IgD-negative memory B cell (primary cell): ENCODE results near the gene DNPH1. TPM values are rescaled to one million over a fixed set of nuclear protein-coding genes. Genes with fewer than 3 reads are reported as not detected.

ENCODE experiments used
- H3K27ac Mint-ChIP-seq, 3 donors: one replicate each; pipeline ENCODE4 v1.8.0; 2020 to 2022; ENCODE audit warnings: mild to moderate bottlenecking in 3 of 3, mixed read lengths in 3 of 3, moderate library complexity in 1 of 3
- H3K27me3 Mint-ChIP-seq: one replicate; pipeline ENCODE4 v1.8.0; 2021; ENCODE audit warnings: mixed read lengths
- H3K36me3 Mint-ChIP-seq: one replicate; pipeline ENCODE4 v1.8.0; 2020; ENCODE audit warnings: mild to moderate bottlenecking, mixed read lengths
- H3K4me1 Mint-ChIP-seq, 3 donors: one replicate each; pipeline ENCODE4 v1.8.0; 2020 to 2022; ENCODE audit warnings: mixed read lengths in 3 of 3, mild to moderate bottlenecking in 1 of 3
- H3K4me3 Mint-ChIP-seq, 4 donors: one replicate each; pipeline ENCODE4 v1.8.0; 2020 to 2022; ENCODE audit warnings: mild to moderate bottlenecking in 4 of 4, mixed read lengths in 4 of 4, moderate library complexity in 3 of 4
- H3K9me3 Mint-ChIP-seq, 3 donors: one replicate each; pipeline ENCODE4 v1.8.0; 2020 to 2021; ENCODE audit warnings: mixed read lengths in 3 of 3, mild to moderate bottlenecking in 1 of 3
- polyA plus RNA-seq: library from polyadenylated mRNA; unstranded; fragments of 300-500 nt; fragmentation: Illumina TruSeq; gene quantifications from one replicate; pipeline ENCODE4 v1.2.3, GENCODE V29; 2021

The DNPH1 gene
- polyA plus RNA-seq, 1 donor from 2014 or later: 125 TPM

DNA sequence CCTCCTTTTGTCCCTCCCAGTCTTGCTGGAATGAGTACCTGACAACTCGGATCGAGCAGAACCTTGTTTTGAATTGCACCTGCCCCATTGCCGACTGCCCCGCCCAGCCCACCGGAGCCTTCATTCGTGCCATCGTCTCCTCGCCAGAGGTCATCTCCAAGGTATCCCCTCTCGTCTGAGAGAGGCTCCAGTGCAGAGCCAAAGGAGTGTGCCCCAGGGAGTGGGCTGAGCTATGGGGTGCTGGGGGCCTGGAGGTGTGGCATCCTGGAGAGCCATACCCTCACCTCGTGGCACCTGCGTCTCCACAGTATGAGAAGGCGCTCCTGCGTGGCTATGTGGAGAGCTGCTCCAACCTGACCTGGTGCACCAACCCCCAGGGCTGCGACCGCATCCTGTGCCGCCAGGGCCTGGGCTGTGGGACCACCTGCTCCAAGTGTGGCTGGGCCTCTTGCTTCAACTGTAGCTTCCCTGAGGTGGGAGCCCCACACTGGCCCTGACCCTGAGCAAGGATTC, 8.8 kb downstream of the DNPH1 start:
- Mint-ChIP-seq H3K27ac (no peak overlapping the region), H3K27me3 (peaks cover 2% of the 10 kb centered on the region), H3K36me3 (peaks cover 7% of the 10 kb centered on the region), H3K4me1 (peaks cover 19 to 22% (median 19%) of the 10 kb centered on the region in 3 donors), H3K4me3 (no peak overlapping the region), H3K9me3 (no peaks in the 10 kb centered on the region)

DNA sequence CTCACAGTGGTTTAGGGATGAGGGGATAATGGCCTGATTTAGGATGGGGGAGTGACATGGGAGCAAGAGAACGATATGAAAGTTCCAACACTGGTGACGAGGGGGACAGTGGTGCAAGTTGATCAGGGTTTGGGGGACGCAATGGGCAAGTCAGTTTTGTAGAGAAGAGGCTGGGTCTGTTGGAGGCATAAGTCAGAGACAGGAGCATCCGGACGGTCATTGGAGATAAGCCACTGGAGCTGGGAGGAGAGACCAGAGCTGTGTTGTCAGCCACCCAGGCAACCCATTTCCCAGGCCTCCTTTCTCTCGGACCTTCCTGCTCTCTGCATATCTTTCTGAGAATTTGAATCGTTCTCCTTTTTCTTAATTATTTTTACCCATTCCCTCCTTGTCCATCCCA, 9.5 kb downstream of the DNPH1 start:
- Mint-ChIP-seq H3K27me3 (peaks cover 2% of the 10 kb centered on the region), H3K36me3 (peaks cover 7% of the 10 kb centered on the region), H3K4me3 (peak overlapping the region in 1 of 4 donors; percentile 48), H3K9me3 (no peaks in the 10 kb centered on the region), H3K4me1 (peaks cover 17 to 19% (median 19%) of the 10 kb centered on the region in 3 donors), H3K27ac (peak overlapping the region in 1 of 3 donors; percentile 5)

DNA sequence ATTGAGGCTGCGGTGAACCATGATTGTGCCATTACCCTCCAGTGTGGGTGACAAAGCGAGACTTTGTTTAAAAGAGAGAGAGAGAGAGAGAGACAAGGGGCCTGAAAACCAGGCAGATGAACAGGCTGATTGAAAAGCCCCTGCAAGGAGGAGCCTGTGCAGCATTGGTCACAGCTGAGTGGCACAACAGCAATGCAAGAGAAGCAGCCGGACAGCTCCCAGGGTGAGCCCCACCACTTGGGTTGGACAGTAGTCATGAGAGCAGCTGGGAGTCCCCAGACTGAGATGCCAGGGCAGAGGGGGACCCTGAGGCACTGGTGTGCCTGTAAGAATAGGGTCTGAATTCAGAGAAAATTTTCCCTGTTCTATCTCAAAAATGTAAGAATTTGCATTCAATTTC, 10.2 kb downstream of the DNPH1 start:
- H3K4me3 Mint-ChIP-seq: peak overlapping the region in 1 of 4 donors; percentile 48
- H3K4me1 Mint-ChIP-seq: peaks cover 11 to 14% (median 13%) of the 10 kb centered on the region in 3 donors
- no peaks in the 10 kb centered on the region for H3K27me3 Mint-ChIP-seq
- peaks cover 7% of the 10 kb centered on the region for H3K36me3 Mint-ChIP-seq
- peak overlapping the region in 1 of 3 donors; percentile 5 for H3K27ac Mint-ChIP-seq
- no peaks in the 10 kb centered on the region for H3K9me3 Mint-ChIP-seq

DNA sequence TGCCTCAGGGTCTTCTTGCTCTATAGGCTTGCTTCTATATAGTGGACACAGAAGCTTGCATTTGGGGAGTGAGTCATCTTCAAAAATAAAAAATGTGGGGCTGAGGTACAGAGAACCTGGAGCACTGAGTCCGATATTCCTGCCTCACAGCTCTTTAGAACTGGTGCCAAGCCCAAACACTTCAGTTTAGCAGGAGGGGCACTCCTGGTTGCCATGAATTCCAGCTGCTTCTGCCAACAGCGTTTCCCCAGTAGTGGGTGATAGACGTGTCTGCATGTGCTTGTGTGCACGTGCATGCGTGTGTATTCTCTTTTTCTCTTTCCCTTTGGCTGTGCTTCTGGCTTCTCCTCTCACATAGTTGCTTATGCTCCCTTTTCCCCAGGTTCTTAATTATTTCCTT, 11.9 kb downstream of the DNPH1 start:
- Mint-ChIP-seq H3K27ac (no peak overlapping the region), H3K4me1 (peaks cover 4 to 5% (median 5%) of the 10 kb centered on the region in 3 donors)

DNA sequence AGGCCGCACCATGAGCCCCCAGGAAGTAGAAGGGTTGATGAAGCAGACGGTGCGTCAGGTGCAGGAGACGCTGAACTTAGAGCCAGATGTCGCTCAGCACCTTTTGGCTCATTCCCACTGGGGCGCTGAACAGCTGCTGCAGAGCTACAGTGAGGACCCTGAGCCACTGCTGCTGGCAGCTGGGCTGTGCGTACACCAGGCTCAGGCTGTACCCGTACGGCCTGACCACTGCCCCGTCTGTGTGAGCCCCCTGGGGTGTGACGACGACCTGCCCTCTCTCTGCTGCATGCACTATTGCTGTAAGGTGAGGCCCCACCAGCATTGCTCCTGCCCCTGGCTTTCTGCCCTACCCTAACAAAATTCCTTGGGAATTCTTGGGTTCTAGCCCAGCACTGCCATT, 13.1 kb downstream of the DNPH1 start:
- no peak overlapping the region for H3K27ac Mint-ChIP-seq
- H3K4me3 Mint-ChIP-seq: no peak overlapping the region
- H3K9me3 Mint-ChIP-seq: no peaks in the 10 kb centered on the region
- no peaks in the 10 kb centered on the region for H3K27me3 Mint-ChIP-seq
- peaks cover 4% of the 10 kb centered on the region for H3K36me3 Mint-ChIP-seq
- H3K4me1 Mint-ChIP-seq: peaks cover 0 to 5% (median 2%) of the 10 kb centered on the region in 3 donors

More for the DNA sequence above, 11.9 kb downstream of the DNPH1 start:
- Mint-ChIP-seq H3K4me3 (no peak overlapping the region), H3K9me3 (no peaks in the 10 kb centered on the region), H3K27me3 (no peaks in the 10 kb centered on the region), H3K36me3 (peaks cover 5% of the 10 kb centered on the region)

DNA sequence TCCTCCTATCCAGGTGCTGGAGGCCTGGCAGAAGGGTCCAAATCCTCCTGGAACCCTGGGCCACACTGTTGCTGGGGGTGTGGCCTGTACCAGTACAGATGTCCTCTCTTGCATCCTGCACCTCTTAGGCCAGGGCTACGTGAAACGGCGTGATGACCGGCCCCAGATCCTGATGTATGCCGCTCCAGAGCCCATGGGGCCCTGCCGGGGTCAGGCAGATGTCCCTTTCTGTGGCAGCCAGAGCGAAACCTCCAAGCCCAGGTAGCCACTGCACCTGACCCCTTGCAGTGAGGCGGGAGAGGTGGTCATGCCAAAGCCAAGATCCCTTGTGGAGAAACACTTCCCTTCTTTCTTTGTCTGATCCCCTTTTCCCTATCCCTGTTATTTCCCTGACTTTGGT, 14.2 kb downstream of the DNPH1 start:
- no peaks in the 10 kb centered on the region for H3K27me3 Mint-ChIP-seq
- H3K9me3 Mint-ChIP-seq: no peaks in the 10 kb centered on the region
- H3K4me1 Mint-ChIP-seq: peaks cover 0 to 5% (median 0%) of the 10 kb centered on the region in 3 donors
- H3K36me3 Mint-ChIP-seq: peaks cover 6% of the 10 kb centered on the region
- H3K4me3 Mint-ChIP-seq: no peak overlapping the region
- H3K27ac Mint-ChIP-seq: no peak overlapping the region

DNA sequence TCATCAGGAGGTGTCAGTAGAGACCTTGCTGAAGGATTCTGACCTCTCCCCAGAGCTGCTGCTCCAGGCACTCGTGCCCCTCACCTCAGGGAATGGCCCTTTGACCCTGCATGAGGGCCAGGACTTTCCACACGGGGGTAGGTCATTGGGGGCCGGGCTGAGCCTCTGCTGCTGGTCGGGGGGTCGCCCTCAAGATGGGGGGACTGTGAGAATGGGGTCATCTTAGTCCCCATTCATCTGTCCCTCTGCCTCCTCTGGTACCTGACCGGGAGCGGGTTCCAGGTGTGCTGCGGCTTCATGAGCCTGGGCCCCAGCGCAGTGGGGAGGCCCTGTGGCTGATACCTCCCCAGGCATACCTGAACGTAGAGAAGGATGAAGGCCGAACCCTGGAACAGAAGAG, 15.8 kb downstream of the DNPH1 start:
- Mint-ChIP-seq H3K9me3 (no peaks in the 10 kb centered on the region), H3K27ac (no peak overlapping the region), H3K4me3 (no peak overlapping the region)

DNA sequence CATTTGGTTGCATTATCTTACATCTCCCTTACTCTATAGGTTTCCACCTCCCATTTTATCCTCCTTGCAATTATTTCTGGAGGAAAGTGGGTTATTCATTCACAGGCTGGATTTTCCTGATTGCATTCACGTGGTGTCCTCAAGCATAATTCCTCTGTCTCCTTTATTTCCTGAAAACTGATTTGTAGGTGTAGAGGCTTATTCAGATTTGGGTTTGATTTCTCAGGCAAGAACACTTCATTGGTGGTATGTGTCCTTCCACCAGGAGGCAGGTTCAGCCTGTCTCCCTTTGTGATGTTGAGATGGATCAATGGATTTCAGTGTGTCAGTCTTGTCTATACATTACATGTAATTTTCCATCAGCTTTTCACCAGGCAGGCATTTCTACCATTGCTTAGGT, 17.3 kb downstream of the DNPH1 start:
- no peak overlapping the region for H3K27ac Mint-ChIP-seq
- no peaks in the 10 kb centered on the region for H3K4me1 Mint-ChIP-seq
- H3K4me3 Mint-ChIP-seq: no peak overlapping the region
- H3K36me3 Mint-ChIP-seq: peaks cover 6% of the 10 kb centered on the region
- H3K9me3 Mint-ChIP-seq: no peaks in the 10 kb centered on the region
- H3K27me3 Mint-ChIP-seq: no peaks in the 10 kb centered on the region

More for the DNA sequence above, 15.8 kb downstream of the DNPH1 start:
- Mint-ChIP-seq H3K27me3 (no peaks in the 10 kb centered on the region), H3K36me3 (peaks cover 6% of the 10 kb centered on the region), H3K4me1 (peaks cover 0 to 5% (median 0%) of the 10 kb centered on the region in 3 donors)

DNA sequence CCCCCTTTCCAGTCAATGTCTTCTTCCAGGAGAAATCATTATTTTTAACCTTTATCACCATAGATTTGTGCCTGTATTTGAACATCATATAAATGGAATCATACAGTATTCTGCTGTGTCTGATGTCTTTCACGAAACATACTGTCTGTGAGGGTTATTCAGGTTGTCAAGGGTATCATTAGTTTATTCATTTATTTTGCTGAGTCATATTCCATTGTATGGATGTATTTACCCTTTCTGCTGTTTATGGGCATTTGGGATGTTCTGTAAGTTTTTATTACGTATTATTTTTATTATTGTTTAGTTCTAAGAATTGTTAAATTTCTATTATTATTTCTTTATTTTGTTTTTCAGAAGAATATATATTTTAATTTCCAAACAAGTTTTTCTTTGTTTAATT, 22.0 kb downstream of the DNPH1 start:
- Mint-ChIP-seq H3K27me3 (no peaks in the 10 kb centered on the region), H3K27ac (peak overlapping the region in 1 of 3 donors; percentile 12), H3K9me3 (no peaks in the 10 kb centered on the region), H3K4me3 (no peak overlapping the region), H3K4me1 (no peaks in the 10 kb centered on the region), H3K36me3 (peaks cover 2% of the 10 kb centered on the region)

DNA sequence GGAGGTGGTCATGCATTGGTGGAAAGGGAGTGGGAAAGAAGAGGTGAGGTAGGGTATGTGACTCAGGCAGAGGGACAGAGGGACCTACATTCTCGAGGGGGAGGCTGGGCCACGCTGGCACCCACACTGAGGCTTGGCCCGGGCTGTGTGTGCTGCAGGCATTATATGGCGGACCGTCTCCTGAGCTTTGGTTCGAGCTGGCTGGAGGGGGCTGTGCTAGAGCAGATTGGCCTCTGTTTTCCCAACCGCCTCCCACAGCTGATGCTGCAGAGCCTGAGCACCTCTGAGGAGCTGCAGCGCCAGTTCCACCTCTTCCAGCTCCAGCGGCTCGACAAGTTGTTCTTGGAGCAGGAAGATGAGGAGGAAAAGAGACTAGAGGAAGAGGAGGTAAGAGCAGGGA, 23.4 kb downstream of the DNPH1 start:
- Mint-ChIP-seq H3K27me3 (no peaks in the 10 kb centered on the region), H3K36me3 (peaks cover 2% of the 10 kb centered on the region), H3K9me3 (no peaks in the 10 kb centered on the region), H3K4me1 (no peaks in the 10 kb centered on the region), H3K27ac (no peak overlapping the region), H3K4me3 (peak overlapping the region in 1 of 4 donors; percentile 65)

DNA sequence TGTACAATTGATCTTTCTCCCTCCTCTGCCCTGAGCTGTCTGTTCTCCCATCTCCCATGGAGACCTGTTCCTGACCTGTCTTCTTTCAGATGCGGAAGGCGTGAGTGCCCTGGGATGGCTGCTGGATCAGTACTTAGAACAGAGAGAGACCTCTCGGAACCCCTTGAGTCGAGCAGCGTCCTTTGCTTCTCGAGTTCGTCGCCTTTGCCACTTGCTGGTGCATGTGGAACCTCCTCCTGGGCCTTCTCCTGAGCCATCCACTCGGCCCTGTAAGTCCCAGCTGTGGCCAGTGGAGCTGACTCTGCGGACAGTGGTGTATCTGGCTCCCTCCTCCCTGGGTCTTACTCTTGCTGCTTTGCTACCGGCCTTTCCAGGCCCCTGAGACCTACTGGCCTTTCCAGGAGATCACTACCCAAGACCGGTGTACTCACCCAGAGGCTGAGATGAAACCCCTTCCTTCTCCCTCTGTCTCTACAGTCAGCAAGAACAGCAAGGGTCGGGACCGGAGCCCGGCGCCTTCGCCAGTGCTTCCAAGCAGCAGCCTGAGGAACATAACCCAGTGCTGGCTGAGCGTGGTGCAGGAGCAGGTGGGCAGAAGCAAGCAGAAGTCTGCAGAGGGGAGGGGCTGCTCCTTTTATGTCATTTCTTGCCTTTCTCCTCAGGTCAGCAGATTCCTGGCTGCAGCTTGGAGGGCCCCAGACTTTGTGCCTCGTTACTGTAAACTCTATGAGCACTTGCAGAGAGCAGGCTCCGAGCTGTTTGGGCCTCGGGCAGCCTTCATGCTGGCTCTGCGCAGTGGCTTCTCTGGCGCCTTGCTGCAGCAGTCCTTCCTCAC, 24.8 kb downstream of the DNPH1 start:
- no peaks in the 10 kb centered on the region for H3K4me1 Mint-ChIP-seq
- H3K27ac Mint-ChIP-seq: no peak overlapping the region
- no peaks in the 10 kb centered on the region for H3K36me3 Mint-ChIP-seq
- H3K27me3 Mint-ChIP-seq: no peaks in the 10 kb centered on the region
- H3K9me3 Mint-ChIP-seq: no peaks in the 10 kb centered on the region
- H3K4me3 Mint-ChIP-seq: no peak overlapping the region

DNA sequence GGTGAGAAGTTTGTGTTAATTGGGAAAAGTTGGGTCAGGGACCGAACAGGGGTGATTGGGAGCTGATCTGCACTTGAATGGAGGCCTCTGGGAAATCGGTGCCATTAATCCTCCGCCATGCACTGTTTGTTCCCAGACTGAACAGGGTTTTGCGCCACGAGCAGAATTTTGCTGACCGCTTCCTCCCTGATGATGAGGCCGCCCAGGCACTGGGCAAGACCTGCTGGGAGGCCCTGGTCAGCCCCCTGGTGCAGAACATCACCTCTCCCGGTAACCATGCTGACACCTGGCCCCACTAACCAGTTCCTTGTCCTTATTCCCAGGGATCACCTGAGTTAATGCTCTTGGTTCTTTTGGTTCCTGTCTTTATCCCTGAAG, 25.6 kb downstream of the DNPH1 start:
- H3K4me1 Mint-ChIP-seq: no peaks in the 10 kb centered on the region
- no peak overlapping the region for H3K4me3 Mint-ChIP-seq
- no peak overlapping the region for H3K27ac Mint-ChIP-seq
- no peaks in the 10 kb centered on the region for H3K36me3 Mint-ChIP-seq
- no peaks in the 10 kb centered on the region for H3K9me3 Mint-ChIP-seq
- no peaks in the 10 kb centered on the region for H3K27me3 Mint-ChIP-seq

DNA sequence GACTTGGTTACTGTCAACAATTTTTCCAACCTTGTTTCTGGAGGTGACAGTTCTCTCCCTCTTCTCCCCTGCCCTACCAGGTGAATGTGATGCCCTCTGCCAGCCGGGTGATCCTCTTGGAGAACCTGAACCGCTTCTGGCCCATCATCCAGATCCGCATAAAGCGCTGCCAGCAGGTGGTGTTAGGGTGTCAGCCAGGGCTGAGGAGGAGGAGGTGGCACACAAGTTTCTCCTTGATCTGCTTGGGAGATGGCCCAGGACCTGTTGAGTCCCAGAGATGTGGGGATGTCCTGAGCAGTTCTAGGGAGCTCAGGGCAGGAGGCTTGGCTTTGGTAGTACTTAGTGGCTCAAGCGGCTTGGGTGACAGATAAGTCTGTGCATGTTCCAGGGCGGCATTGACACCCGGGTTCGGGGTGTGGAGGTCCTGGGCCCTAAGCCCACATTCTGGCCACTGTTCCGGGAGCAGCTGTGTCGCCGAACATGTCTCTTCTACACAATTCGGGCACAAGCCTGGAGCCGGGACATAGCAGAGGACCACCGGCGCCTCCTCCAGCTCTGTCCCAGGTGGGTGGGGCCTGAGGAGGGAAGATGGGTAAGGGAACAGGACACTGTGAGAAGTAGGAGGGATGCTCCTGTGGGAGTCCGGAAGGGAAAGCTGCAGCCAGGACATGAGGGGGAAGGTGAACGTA, 26.1 kb downstream of the DNPH1 start:
- no peak overlapping the region for H3K27ac Mint-ChIP-seq
- H3K4me1 Mint-ChIP-seq: no peaks in the 10 kb centered on the region
- H3K4me3 Mint-ChIP-seq: no peak overlapping the region
- H3K27me3 Mint-ChIP-seq: no peaks in the 10 kb centered on the region
- no peaks in the 10 kb centered on the region for H3K36me3 Mint-ChIP-seq
- no peaks in the 10 kb centered on the region for H3K9me3 Mint-ChIP-seq

DNA sequence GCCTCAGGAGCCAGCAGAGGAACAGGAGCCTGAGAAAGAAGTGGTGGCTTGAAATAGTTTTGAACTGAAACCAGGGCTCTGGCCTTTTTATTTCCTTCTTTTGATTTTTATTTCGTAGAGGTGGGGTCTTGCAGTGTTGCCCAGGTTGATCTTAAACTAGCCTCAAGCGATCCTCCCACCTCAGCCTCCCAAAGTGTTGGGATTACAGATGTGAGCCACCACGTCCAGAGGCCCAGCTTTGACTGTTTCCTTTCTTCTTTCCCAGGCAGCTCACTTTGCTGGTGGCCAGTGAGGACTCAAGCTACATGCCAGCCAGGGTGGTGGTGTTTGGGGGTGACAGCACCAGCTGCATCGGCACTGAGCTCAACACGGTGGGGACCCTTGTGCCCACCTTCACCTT, 26.8 kb downstream of the DNPH1 start:
- Mint-ChIP-seq H3K9me3 (no peaks in the 10 kb centered on the region), H3K4me1 (no peaks in the 10 kb centered on the region), H3K27me3 (no peaks in the 10 kb centered on the region), H3K36me3 (no peaks in the 10 kb centered on the region), H3K4me3 (no peak overlapping the region), H3K27ac (peak overlapping the region in 1 of 3 donors; percentile 79)

DNA sequence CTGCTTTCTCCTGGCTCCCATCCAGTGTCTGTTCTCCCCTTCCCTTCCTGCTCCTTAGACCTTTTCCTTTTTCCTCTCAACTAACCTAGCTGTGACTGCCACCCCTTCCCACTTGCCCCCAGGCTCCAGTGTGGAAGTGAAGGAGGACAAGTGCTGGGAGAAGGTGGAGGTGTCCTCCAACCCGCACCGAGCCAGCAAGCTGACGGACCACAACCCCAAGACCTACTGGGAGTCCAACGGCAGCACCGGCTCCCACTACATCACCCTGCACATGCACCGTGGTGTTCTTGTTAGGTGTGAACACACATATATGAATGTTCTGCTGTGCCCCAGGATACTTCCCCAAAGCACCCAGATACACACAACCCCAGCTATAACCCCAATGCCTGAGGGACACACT, 28.7 kb downstream of the DNPH1 start:
- H3K36me3 Mint-ChIP-seq: peaks cover 4% of the 10 kb centered on the region
- H3K27ac Mint-ChIP-seq: no peak overlapping the region
- H3K9me3 Mint-ChIP-seq: no peaks in the 10 kb centered on the region
- no peak overlapping the region for H3K4me3 Mint-ChIP-seq
- H3K27me3 Mint-ChIP-seq: no peaks in the 10 kb centered on the region
- H3K4me1 Mint-ChIP-seq: peaks cover 0 to 2% (median 0%) of the 10 kb centered on the region in 3 donors
